ENCODE measurements around the gene ORAI3.

Gene ORAI3

GRCh38 chr16:30976486-30976885, 27.6 kb downstream of the ORAI3 start:
- no peak for DNase-seq (ENCODE audit: extremely low read depth, low read depth)
- TF ChIP-seq, protein P1, sequence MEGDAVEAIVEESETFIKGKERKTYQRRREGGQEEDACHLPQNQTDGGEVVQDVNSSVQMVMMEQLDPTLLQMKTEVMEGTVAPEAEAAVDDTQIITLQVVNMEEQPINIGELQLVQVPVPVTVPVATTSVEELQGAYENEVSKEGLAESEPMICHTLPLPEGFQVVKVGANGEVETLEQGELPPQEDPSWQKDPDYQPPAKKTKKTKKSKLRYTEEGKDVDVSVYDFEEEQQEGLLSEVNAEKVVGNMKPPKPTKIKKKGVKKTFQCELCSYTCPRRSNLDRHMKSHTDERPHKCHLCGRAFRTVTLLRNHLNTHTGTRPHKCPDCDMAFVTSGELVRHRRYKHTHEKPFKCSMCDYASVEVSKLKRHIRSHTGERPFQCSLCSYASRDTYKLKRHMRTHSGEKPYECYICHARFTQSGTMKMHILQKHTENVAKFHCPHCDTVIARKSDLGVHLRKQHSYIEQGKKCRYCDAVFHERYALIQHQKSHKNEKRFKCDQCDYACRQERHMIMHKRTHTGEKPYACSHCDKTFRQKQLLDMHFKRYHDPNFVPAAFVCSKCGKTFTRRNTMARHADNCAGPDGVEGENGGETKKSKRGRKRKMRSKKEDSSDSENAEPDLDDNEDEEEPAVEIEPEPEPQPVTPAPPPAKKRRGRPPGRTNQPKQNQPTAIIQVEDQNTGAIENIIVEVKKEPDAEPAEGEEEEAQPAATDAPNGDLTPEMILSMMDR (IDR thresholded peaks at IDR 0.05; ENCODE audit: low read depth, low read length) = no peak

GRCh38 chr16:30977502-30977901, 28.6 kb downstream of the ORAI3 start:
- DNase-seq (ENCODE audit: extremely low read depth, low read depth) = no peak
- TF ChIP-seq, protein P1 (IDR thresholded peaks at IDR 0.05; ENCODE audit: low read depth, low read length) = peak; percentile 30

GRCh38 chr16:30979170-30980022, 30.5 kb downstream of the ORAI3 start:
- TF ChIP-seq, protein P1 (IDR thresholded peaks at IDR 0.05; ENCODE audit: low read depth, low read length) = no peak
- no peak for DNase-seq (ENCODE audit: extremely low read depth, low read depth)

GRCh38 chr16:30980023-30980371, 31.1 kb downstream of the ORAI3 start:
- DNase-seq (ENCODE audit: extremely low read depth, low read depth) = no peak
- TF ChIP-seq, protein P1 (IDR thresholded peaks at IDR 0.05; ENCODE audit: low read depth, low read length) = no peak

DNA sequence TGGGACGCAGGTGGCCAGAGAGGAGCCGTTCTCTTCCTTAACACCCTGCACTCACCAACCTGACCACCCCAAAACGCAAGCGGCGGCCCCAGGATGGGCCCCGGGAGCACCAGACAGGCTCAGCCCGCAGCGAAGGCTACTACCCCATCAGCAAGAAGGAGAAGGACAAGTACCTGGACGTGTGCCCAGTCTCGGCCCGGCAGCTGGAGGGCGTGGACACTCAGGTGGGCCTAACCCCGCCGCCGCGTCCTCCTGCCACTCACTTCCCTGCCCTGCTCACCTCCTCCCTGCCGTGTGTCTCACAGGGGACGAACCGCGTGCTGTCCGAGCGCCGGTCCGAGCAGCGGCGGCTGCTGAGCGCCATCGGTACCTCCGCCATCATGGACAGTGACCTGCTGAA, 31.6 kb downstream of the ORAI3 start:
- TF ChIP-seq, protein P1 (IDR thresholded peaks at IDR 0.05; ENCODE audit: low read depth, low read length) = no peak
- no peak for DNase-seq (ENCODE audit: extremely low read depth, low read depth)

DNA sequence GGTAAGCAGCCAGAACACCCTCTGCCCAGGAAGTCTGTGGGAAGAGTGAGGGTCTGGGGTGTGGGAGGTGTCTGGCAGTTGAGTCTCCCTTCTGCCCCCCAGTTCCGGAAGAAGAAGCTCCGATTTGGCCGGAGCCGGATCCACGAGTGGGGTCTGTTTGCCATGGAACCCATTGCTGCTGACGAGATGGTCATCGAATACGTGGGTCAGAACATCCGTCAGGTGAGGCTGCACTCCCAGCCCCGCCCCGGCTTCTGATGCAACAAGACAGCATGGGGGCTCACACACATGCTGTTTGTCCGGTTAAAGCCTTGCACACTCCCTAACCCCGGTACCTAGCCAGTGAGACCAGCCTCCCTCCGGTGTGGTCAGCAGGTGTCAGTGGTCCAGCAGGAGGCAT, 32.1 kb downstream of the ORAI3 start:
- DNase-seq (ENCODE audit: extremely low read depth, low read depth) = no peak
- TF ChIP-seq, protein P1 (IDR thresholded peaks at IDR 0.05; ENCODE audit: low read depth, low read length) = no peak

- DNase-seq (ENCODE audit: extremely low read depth, low read depth) = no peak
- TF ChIP-seq, protein P1 (IDR thresholded peaks at IDR 0.05; ENCODE audit: low read depth, low read length) = no peak
These were observed 33.9 kb downstream of the ORAI3 start for GRCh38 chr16:30982548-30983288.
